Measurements from ENCODE around the gene PHB1. TPM values are rescaled to one million over a fixed set of nuclear protein-coding genes. Genes with fewer than 3 reads are reported as not detected.

The PHB1 gene
- total RNA-seq (2014; rRNA removed; shearing (Covaris generic)): 421 and 434 TPM in 2 replicates

- peak; percentile 98 for DNase-seq (ENCODE audit: low spot score)
Observed at GRCh38 chr17:49414622-49415350, at the start of gene PHB1. Gene PHB1 (minus strand): TSS chr17:49414882. CDS start chr17:49413264, 1,618 bp downstream.

GRCh38 chr17:49464049-49464448, 49.4 kb upstream of the PHB1 start:
- no peak for DNase-seq (ENCODE audit: low spot score)

GRCh38 chr17:49461580-49461979, 46.9 kb upstream of the PHB1 start:
- no peak for DNase-seq (ENCODE audit: low spot score)

- DNase-seq (ENCODE audit: low spot score): no peak
Observed at GRCh38 chr17:49460401-49460800, 45.7 kb upstream of the PHB1 start.

- no peak for DNase-seq (ENCODE audit: low spot score)
Observed at GRCh38 chr17:49459401-49459984, 44.8 kb upstream of the PHB1 start.

- DNase-seq (ENCODE audit: low spot score): no peak
Observed at GRCh38 chr17:49457564-49458535, 43.2 kb upstream of the PHB1 start.

GRCh38 chr17:49456183-49456965, 41.7 kb upstream of the PHB1 start:
- DNase-seq (ENCODE audit: low spot score): no peak

- DNase-seq (ENCODE audit: low spot score): no peak
Observed at GRCh38 chr17:49455272-49455861, 40.7 kb upstream of the PHB1 start.

- DNase-seq (ENCODE audit: low spot score): no peak
Observed at GRCh38 chr17:49454050-49454449, 39.4 kb upstream of the PHB1 start.

GRCh38 chr17:49452661-49453060, 38.0 kb upstream of the PHB1 start:
- no peak for DNase-seq (ENCODE audit: low spot score)

GRCh38 chr17:49452201-49452600, 37.5 kb upstream of the PHB1 start:
- DNase-seq (ENCODE audit: low spot score): no peak

- no peak for DNase-seq (ENCODE audit: low spot score)
Observed at GRCh38 chr17:49450735-49451134, 36.1 kb upstream of the PHB1 start.

GRCh38 chr17:49450181-49450580, 35.5 kb upstream of the PHB1 start:
- DNase-seq (ENCODE audit: low spot score): no peak

GRCh38 chr17:49447628-49448302, 33.1 kb upstream of the PHB1 start:
- no peak for DNase-seq (ENCODE audit: low spot score)

GRCh38 chr17:49445591-49445990, 30.9 kb upstream of the PHB1 start:
- no peak for DNase-seq (ENCODE audit: low spot score)

GRCh38 chr17:49444384-49444783, 29.7 kb upstream of the PHB1 start:
- no peak for DNase-seq (ENCODE audit: low spot score)

- no peak for DNase-seq (ENCODE audit: low spot score)
Observed at GRCh38 chr17:49443862-49444261, 29.2 kb upstream of the PHB1 start.

- no peak for DNase-seq (ENCODE audit: low spot score)
Observed at GRCh38 chr17:49442041-49442440, 27.4 kb upstream of the PHB1 start.

GRCh38 chr17:49441578-49441977, 26.9 kb upstream of the PHB1 start:
- DNase-seq (ENCODE audit: low spot score): no peak

- DNase-seq (ENCODE audit: low spot score): no peak
Observed at GRCh38 chr17:49440581-49440980, 25.9 kb upstream of the PHB1 start.
